Measurements from ENCODE around the gene EIF2B1. TPM values are rescaled to one million over a fixed set of nuclear protein-coding genes. Genes with fewer than 3 reads are reported as not detected.

EIF2B1 gene
- total and polyA plus RNA-seq, 3 donors from 2014 or later = 39.2 to 138 (median 136) TPM

DNA sequence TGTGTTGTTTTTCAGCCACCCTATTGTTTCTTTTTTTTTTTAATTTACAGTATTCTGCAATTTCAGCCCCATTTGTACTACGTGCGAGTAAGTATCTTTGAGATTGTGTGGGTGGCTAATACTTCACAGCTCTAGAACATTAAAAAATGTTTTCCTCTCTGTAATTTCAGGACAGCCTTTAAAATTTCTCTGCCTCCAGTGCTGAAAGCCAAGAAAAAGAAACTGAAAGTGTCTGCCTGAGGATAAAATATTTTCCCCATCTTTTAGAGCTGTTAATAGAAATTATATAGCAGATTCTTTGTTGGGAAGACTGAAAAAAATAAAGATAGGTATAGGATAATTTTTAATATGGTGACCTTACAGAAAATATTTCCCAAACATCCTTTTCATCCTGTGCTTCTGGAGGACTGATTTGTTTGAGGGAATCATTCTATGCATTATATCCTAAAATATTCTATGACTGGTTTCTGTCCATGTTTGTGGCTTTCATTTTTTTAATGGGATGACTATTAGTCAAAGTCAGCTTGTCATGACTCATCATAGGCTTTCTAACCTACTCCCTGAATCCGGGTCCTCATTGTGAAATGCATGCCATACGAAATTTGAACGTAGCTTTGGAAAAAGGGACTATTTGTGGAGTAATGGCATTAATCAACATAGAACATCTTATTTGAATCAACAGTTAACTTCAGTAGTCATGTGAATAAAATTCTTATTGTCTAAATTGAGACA, 26.7 kb upstream of the EIF2B1 start:
- intact Hi-C loops (cut with DNase I; ENCODE audit: low total_unique reads) = no loop called here
- TF ChIP-seq POLR2A (IDR thresholded peaks at IDR 0.05) = no peak
- TF ChIP-seq, protein P1, sequence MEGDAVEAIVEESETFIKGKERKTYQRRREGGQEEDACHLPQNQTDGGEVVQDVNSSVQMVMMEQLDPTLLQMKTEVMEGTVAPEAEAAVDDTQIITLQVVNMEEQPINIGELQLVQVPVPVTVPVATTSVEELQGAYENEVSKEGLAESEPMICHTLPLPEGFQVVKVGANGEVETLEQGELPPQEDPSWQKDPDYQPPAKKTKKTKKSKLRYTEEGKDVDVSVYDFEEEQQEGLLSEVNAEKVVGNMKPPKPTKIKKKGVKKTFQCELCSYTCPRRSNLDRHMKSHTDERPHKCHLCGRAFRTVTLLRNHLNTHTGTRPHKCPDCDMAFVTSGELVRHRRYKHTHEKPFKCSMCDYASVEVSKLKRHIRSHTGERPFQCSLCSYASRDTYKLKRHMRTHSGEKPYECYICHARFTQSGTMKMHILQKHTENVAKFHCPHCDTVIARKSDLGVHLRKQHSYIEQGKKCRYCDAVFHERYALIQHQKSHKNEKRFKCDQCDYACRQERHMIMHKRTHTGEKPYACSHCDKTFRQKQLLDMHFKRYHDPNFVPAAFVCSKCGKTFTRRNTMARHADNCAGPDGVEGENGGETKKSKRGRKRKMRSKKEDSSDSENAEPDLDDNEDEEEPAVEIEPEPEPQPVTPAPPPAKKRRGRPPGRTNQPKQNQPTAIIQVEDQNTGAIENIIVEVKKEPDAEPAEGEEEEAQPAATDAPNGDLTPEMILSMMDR (IDR thresholded peaks at IDR 0.05) = no peak
- Histone ChIP-seq H3K27me3 (no peaks in the 10 kb centered on the region), H3K9me3 (no peaks in the 10 kb centered on the region), H3K27ac (no peak overlapping the region), H3K36me3 (ENCODE audit: low read depth, missing control alignments) (no peaks in the 10 kb centered on the region), H3K4me1 (no peaks in the 10 kb centered on the region), H3K4me3 (no peak overlapping the region)
- DNase-seq = no peak
- 81 to 87% methylated on average over 5 of the region's 5 CpGs for WGBS, 2 donors

DNA sequence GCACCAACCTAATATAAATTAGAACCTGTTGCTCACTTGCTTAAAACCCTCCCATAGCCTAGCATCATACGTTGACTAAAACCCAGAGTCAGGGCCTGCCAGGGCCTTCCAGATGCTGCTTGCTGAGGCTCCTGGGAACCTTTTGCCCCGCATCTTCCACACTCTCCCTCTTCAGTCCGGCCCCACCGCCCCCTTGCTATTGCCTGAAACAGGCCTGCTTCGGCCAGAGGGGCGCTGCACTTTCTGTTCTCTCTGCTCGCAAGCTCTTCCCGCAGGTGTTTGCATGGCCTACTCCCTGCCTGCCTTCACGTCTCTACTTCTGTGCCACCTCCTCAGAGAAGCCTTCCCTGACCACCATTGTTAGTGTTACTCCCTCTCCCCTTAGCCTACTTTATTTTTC, 23.7 kb upstream of the EIF2B1 start:
- intact Hi-C loops (cut with DNase I; ENCODE audit: low total_unique reads) = no loop called here
- no peak for TF ChIP-seq POLR2A (IDR thresholded peaks at IDR 0.05)
- TF ChIP-seq, protein P1 (IDR thresholded peaks at IDR 0.05) = no peak
- 87 to 93% methylated on average over 9 of the region's 9 CpGs for WGBS, 2 donors

GRCh38 chr12:123656392-123656791, 22.9 kb upstream of the EIF2B1 start:
- no peak overlapping the region for H3K4me3 ChIP-seq
- H3K27me3 ChIP-seq = no peaks in the 10 kb centered on the region
- intact Hi-C loops (cut with DNase I; ENCODE audit: low total_unique reads) = no loop called here
- no peaks in the 10 kb centered on the region for H3K36me3 ChIP-seq (ENCODE audit: low read depth, missing control alignments)
- no peak for DNase-seq
- no peaks in the 10 kb centered on the region for H3K9me3 ChIP-seq
- no peak overlapping the region for H3K27ac ChIP-seq
- TF ChIP-seq, protein P1 (IDR thresholded peaks at IDR 0.05) = no peak
- TF ChIP-seq POLR2A (IDR thresholded peaks at IDR 0.05) = no peak
- no peaks in the 10 kb centered on the region for H3K4me1 ChIP-seq
- WGBS, 2 donors = 84 to 88% methylated on average over 4 of the region's 4 CpGs

More for the DNA sequence above, 23.7 kb upstream of the EIF2B1 start:
- DNase-seq = no peak
- Histone ChIP-seq H3K27ac (no peak overlapping the region), H3K36me3 (ENCODE audit: low read depth, missing control alignments) (no peaks in the 10 kb centered on the region), H3K4me3 (no peak overlapping the region), H3K4me1 (no peaks in the 10 kb centered on the region), H3K27me3 (no peaks in the 10 kb centered on the region), H3K9me3 (no peaks in the 10 kb centered on the region)

- Histone ChIP-seq H3K27me3 (no peaks in the 10 kb centered on the region), H3K9me3 (no peaks in the 10 kb centered on the region), H3K4me1 (no peaks in the 10 kb centered on the region), H3K36me3 (ENCODE audit: low read depth, missing control alignments) (no peaks in the 10 kb centered on the region), H3K4me3 (no peak overlapping the region), H3K27ac (no peak overlapping the region)
- no peak for DNase-seq
- intact Hi-C loops (cut with DNase I; ENCODE audit: low total_unique reads) = no loop called here
- TF ChIP-seq, protein P1 (IDR thresholded peaks at IDR 0.05) = no peak
- TF ChIP-seq POLR2A (IDR thresholded peaks at IDR 0.05) = no peak
- WGBS, 2 donors = 86 to 92% methylated on average over 5 of the region's 5 CpGs
These were observed 21.9 kb upstream of the EIF2B1 start for GRCh38 chr12:123655420-123655819.
